Measurements from ENCODE around the gene MCOLN3.
A peak's percentile ranks its signal among the peaks of the same experiment; 100 is the strongest.
"Not testable (repeated sequence)": the region's sequence is repeated elsewhere in the genome, so short reads cannot be mapped to it uniquely, and the experiment has no call there.

The MCOLN3 gene

DNA sequence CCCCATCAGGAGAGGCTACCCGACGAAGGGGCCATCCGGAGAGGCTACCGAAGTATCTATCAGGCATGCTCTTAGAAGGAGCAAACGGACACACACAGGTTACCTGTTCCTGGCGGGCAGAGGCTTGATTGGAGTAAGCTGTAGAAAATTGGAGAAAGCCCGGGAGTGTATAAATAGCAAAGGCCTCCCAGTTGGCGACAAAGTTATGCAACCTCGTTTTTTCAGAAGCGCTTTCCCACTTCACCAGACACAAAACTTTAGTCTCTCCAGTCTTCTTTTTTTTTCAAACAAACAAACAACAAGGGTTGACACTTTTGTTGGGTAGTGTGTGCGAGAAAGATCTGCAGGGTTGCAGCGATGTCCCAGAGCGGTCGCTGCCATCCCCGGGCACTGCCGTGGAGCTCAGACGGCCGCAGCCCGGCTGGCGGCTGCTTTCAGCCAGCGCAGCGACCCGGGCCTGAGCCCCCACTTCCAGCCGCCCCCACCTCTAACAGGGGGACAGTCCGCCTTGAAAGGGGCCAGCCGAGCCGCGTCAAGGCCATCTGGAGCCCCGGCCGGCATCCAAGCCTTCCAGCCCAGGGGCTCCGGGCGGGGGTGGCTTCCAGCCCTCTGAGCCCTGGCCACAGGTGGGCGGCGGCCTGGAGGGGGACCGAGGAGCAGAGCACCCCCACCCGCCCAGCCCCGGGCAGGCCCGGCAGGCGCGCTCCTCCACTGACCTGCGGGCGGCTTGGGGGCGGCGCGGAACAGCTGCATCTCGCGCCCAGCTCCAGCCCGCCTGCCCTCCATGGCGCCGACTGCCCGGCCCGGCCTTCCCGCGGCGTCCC lies 616 bp downstream of the MCOLN3 start:
- peak in 1 of 2 donors; percentile 18 for DNase-seq

DNA sequence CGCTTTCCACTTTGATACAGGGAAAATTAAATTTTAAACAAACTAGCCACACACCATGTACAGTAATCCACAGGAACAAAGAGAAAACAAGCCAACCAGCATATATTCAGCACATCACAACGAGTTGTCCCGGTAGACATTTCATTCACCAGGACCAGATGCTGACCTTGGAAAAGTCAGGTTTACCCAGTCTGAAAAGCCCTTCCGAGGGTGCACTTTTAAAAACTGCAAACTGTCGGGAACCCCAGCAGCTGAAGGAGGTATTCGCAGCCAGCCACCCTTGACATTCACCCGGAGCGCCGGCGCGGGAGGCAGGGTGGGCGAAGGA lies 1.2 kb downstream of the MCOLN3 start:
- DNase-seq, result no peak

DNA sequence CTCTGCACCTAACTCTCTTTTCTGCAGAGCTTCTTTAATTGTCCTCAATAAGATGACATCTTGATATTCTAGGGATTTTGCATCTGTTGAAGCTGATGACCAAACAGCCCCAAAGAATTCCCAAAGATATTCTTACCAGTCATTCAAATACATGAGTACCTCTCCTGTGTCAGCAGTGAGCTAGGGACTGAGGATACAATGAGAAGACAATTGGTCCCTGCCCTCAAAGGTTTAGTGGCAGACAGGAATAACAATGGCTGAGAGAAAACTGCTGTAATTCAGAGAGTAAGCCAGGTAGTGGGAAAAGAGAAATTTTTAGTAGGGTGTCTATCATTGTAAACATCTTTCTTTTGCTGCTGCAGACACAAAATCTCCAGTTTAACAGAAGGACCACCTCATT lies 5.9 kb downstream of the MCOLN3 start:
- DNase-seq, result no peak

DNA sequence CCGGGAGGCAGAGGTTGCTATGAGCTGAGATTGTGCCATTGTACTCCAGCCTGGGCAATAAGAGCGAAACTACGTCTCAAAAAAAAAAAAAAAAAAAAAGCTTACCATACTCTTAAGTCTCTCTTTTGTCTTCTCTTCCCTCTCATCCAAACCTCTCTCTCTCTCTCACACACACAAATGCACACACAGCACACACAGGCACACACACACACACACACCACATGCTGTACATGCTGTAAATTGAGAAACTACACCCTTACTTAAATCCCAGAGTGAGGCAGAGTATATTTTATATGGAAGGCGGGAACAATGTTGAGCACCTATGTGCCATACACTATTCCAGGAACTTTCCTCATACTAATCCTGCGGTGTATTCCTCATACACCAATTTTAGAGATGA lies 6.5 kb downstream of the MCOLN3 start:
- no peak for DNase-seq

DNA sequence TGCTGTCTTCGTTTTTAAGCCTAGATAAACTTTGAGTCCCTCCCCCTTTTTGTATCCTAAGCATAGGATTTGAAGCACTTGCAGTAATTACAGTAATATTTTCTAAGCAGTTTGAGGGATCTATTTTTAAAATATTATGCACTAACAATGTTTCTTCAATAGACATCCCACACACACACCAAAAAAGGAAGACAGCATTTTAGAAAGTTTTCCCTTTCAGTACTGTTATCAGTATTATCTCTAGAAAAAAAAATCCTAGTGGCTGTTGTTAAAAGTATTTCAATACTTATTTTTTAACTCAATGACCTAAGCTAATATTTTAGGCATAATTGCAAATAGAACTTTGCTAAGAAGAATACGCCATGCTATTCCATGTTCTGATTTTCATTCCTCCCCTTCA lies 15.1 kb downstream of the MCOLN3 start:
- DNase-seq, result no peak

DNA sequence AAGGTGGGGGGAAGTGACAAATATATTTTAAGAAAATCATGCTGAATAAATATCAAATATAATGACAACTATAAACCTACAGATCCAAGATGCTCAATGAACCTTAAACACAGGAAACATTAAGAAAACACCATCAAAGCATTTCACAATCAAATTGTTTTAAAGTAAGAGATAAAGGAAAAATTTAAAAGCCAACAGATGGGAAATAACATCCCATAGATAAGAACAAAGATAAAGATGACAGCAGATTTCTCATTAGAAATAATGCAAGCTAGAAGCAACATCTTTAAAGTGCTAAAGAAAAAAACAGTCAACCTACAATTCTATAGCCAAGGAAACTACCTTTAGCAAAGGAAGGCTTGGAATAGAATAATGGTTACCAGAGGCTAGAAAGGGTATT lies 17.8 kb downstream of the MCOLN3 start:
- no peak for DNase-seq

DNA sequence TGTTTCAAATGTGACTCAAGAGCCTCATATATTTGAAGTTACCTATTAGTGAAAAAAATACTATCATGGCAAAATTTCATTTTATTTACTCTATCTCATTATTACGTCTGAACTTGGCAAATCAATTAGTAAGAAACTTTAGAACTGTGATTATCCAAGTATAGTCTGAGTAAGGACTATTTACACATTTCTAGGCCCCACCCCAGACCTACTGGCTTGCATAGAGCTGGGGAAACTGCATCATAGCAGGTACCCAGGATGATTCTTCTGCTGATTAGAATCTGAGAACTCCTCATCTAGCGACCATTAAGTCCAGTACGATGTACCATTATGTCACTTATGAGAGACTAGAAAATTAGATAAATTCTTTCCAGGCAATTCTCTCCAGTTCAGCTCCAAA lies 20.1 kb downstream of the MCOLN3 start:
- no peak for DNase-seq

DNA sequence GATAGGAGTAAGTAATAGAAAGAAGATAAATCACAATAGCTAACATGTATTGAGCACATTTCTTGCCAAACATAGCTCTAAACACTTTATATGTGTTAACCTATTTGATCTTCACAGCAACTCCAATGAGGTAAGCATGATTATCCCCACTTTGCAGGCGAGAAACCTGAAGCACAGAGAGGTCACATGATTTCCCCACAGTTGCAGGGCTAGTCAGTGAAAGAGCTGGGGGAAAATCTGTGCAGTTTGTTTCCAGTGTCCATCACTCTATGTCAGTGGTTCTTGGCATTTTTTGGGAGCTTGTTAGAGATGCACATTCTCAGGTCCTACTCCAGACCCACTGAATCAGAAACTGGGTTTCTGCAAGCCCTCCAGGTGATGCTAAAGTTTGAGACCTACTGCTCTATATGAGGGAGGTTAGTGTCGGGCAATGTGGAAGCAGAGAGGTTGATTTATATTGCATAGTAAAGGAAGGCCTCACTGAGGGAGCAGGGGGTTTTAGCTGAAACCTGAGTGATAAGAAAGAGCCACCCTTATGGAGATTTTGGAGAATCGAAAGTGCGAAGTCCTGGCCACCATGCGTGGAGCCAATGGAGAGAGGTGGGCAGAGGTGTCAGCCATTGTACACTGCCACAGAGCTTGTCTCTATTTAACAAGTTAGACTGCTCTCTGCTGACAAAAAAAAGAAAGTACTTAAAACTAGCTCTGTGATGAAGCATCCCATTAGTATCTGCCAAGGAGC lies 20.9 kb downstream of the MCOLN3 start:
- DNase-seq, result peak; percentile 45 to 70

DNA sequence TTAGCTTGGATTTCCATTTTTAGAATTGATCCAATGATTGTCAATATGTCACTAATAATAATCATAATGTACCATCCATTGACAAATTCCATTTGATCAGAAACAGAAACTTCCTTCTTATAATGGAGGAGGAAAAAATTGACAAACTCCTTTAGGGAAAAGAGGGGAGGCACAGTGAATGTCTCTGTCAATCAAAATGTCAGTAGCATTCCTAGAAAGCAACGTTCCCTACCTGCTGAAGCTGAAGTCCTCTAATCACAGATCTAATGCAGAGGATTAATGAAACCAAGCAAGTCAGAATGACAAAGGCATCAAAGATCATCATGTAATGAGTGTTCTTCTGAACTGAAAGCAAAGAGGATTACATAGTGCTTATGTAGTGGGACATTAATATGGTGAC lies 22.4 kb downstream of the MCOLN3 start:
- no peak for DNase-seq

DNA sequence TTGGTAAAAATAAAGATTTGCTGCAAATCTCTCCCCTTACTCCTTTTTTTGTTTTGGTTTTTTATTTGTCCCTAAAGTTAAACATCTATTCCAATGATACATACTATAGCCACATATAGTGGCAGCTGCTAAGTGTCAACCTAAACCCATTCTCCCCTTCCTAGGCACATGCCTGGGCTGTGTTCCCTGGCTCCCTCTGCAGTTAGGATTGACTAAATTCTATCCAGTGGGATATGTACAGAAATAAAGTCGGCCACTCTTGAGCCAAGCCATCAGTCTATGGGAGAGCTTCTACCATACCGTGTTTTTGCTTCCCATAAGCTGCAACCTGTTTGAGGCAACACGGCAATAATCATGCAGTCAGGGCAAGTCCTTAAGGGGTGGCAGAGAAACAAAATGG lies 23.6 kb downstream of the MCOLN3 start:
- no peak for DNase-seq

DNA sequence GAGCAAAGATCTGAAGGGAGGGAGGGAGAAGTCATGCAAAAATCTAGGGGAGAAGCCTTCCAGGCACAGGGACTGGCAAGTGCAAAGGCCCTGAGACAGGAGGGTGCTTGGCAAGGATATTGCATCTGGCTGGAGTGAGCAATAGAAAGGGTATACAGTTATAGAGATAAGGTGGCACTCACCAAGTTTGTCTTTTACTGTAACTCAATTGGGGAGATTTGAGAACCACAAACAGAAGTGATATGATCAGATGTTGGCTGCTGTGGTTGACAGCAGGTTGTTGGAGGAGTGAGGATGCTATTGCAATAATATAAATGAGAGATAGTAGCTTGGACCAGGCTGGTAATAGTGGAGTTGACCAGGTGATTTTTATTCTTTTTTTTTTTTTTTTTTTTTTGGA lies 25.6 kb downstream of the MCOLN3 start:
- DNase-seq, result no peak

DNA sequence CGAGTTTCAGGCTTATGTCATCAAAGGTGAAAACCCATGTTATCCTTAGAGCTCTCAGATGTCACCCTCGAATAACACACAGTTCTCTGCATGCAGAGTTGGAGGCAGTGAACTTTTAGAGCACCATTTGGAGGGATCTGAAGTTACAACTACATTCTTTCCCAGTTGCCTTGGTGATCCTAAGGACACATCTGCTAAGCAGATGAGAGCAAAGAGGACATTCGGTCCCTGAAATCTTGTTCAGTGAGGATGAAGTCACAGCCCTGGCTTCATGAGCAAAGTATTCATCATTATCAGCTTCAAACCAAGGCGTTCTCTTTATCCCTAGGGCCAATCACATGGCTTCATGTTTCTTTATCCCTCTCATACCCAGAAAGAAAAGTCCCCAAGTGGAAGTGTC lies 28.3 kb downstream of the MCOLN3 start:
- no peak for DNase-seq

DNA sequence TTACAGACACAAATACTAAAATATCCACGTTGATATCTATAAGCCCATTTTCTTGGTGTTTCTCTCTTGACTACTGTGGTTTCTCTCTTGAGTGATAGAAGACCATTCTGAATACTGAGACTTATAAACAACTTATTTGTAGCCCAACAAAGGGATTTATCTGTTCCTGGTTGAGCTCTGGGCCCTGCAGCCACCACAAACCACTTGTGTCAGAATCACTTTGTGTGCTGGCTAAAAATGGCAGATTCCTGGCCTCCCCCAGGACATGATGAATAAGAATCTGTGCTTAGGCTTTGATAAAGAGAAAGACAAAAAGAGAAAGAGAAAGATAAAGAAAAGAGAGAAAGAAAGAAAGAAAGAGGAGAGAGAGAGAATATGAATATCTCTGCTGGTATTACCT lies 32.5 kb downstream of the MCOLN3 start:
- DNase-seq, result no peak

DNA sequence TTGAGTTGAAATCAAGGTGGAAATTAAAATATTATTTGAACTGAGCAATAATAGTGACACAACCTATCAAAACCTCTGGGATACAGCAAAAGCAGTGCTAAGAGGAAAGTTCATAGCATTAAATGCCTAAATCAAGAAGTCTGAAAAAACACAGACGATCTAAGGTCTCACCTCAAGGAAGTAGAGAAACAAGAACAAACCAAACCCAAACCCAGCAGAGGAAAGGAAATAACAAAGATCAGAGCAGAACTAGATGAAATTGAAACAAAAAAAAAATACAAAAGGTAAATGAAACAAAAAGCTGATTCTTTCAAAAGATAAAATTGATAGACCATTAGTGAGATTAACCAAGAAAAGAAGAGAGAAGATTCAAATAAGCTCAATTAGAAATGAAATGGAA lies 42.7 kb downstream of the MCOLN3 start:
- not testable (repeated sequence) for DNase-seq

DNA sequence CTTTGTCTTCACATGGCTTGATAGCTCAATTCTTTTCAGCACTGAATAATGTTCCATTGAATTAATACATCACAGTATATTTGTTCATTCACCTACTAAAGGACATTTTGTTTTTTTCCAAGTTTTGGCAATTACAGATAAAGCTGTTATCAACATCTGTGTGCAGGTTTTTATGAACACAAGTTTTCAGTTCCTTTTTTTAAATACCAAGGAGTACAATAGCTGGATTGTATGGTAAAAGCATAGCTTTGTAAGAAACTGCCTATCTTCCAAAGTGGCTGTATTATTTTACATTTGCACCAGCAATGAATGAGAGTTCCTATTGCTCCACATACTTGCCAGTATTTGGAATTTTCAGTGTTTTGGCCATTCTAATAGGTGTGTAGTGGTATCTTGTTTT lies 46.6 kb downstream of the MCOLN3 start:
- no peak for DNase-seq

DNA sequence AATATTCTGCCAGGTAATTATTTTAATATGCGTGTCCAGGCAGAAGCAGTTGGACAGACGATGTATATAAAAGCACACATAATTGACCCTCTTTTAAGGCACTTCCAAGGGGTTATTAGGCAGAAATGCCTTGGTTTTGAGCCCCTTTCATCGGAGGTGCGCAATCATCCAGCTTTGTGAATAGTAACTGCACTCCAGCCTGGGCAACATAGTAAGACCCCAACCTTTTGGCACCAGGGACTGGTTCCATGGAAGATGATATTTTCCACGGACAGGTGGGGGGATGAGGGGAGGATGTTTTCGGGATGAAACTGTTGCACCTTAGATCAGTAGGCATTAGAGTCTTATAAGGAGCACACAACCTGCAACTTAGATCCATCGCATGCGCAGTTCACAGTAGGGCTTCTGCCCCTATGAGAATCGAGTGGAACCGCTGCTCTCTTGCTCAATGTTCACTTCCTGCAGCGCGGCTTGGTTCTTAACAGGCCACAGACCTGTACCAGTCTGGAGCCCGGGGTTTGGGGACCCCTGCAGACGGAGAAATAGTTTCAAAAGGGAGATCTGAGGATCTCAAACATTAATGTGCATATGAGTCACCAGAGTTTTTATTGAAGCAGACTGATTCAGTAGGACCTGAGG lies 49.5 kb downstream of the MCOLN3 start:
- DNase-seq, result peak; percentile 40 to 59

DNA sequence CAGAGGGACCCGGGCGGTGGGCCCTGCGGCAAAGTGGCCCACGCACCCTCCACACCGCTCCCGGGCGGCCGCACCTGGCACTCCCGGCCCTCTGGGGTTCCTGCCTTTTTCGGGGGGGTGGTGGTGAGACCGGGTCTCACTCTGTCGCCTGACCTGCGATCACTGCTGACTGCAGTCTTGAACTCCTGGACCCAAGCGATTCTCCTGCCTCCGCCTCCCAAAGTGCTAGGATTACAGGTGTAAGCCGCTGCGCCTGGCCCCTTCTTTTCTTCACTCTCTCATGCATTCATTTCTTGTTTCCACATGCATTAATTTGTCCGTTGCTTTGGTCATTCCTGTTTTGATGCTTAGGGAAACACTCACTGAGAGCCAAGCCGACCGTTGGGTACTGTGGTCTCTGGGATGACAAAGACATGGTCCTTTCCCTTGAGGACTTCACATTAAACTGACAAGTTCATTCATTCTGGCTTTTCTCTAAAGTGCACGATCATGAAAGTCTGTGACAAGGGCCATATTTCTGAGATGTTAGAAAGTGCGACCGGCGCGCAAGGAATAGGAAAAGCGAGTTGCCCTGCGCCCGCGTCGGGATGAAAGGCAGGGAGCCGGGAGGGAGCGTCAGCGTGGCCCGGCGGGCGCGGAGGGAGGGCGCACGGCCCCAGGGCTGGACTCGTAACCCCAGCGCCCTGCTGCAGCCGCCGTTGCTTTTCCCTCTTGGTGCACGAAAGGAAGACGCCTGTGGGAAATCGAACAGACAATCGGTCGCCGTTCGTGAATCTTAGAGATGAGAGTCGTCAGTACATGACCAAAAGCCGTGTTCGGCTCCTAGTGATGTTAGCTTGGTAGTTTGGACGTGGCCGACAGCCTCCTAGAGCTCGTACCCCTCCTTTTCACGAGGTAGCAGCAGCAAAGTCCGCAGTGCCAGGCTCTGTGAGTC lies 50.4 kb downstream of the MCOLN3 start:
- DNase-seq, result no peak

DNA sequence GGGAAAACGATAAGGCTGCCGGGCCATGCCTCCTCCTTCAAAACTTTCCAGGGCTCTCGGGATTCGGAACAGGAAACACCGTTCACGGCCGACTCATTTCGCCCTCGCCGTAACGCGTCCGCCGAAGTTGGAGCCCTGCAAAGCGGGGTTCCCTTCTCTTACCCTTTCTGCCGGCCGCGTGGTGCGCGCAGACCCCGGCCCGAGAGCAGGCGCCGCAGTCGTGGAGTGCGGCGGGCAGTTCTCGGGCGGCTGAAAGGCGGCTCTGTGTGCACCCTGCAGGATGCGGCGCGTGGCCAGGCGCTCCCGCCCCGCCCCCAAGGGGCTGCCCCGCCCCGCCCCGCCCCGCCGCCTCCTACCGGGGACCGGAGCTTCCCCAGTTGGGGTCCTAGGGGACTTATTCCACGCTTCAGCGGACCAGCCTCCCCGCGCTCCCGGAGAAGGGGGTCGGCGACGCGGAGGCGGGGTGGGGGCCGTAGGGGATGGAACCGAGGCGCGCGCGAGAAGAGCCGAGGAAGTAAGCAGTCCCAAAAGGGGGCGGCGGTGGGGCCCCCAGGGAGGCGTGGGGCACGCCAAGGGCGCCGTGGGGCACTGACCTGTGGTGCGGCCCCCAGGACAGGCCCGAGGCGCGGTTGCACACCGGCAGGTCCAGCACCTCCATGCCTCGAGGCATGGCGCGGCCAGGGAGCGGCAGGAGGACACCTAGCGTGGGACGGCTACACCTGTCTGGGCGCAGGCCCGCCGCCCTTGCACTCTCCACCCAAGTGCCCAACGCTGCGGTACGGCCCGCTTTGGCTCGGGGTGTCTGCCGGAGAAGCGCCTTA lies 51.2 kb downstream of the MCOLN3 start, which contains the start of gene MCOLN2:
MCOLN2 (minus strand) TSS at position 268 of the 821 bp plus-strand sequence; CDS start at position 27, 241 bp downstream.
- DNase-seq, result peak; percentile 30 to 73

DNA sequence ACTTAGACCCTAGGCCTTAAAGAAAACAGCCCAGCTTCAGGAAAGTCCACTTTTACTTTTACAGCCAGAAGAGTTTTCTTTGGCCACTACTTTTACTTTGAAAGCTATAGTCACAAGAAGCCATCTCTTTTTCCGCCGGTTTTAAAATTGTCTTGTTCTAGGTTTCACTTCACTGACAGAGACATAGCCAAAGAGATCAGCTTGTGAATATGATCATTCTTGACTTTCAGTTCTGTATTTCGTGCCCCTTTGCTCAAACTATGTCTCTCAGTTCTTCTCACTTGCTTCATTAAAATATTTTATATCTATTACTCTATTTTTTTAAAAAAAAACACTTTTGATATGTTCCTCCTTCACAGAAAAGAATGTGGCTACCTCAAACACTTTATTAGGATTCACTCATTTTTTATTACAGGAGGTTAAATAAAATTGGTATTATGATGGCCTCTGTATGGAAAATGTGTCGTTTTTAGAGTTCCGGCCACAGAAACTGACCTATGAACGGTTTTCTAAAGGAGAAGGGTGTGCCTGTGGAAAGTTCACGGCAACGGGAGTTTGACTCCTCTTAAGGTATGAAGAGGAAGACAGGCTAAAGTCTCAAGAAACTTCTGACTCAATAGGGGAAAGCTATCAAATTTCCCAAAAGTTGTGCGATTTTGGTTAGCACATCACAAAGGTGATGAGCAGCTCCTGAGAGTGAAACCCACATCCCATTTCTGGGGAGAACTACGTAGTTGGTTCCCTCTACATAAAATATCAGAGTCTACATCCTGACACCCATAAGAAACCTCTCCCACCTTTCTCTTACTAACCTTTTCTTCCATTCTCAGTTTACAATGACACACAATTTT lies 52.6 kb downstream of the MCOLN3 start:
- DNase-seq, result peak in 1 of 2 donors; percentile 57

DNA sequence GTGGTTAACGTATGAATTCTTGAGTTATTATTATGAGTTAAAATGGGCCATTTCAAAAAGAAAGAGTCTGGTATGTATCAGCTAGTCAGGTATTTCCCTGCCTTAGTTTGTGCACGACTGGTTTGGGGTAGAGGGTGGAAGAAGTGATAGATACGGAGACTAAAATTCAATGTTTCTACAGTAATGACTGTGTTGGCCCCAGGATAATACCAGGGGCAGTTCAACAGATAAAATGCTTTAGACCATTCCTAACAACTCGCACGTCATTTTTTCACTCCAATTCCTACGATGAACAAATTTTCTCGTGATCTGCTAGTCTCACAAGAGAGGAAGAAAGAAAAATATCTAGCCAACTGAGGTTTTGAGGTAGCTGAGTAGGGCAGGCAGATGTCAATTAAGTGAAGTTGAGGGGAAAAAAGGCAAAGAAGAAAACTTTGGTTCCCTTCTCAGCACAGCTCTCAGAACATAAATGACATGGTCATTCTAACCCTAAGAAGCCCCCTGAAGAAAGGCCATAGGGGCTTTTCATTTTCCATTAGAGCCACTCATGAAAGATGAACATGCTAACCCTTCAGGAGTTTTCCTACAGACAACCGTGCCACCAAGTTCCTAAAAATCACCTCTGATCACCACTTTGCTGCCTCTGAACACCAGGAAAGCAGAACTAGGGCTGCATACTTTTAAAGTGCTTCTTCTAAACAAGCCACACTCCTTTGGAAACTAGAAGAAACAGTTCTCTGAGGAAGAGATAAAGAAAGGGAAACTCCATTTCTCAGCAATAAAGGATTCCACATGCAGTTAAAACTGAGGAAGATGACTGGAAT lies 57.0 kb downstream of the MCOLN3 start:
- no peak for DNase-seq

All from CD4-positive, alpha-beta T cell treated with Interferon alpha-2 for 1 hour (primary cell).